Spinal cord (tissue), 10 donors: ENCODE results near the gene LMLN. TPM values are rescaled to one million over a fixed set of nuclear protein-coding genes. Genes with fewer than 3 reads are reported as not detected.
"Not testable (repeated sequence)": the region's sequence is repeated elsewhere in the genome, so short reads cannot be mapped to it uniquely, and the experiment has no call there.

Source experiments
- DNase-seq, 6 donors: peaks; one replicate each; pipeline versions ENCODE4 v3.0.0 to v3.0.0-alpha.2; 2013 to 2015; ENCODE audit warnings: low spot score in 6 of 6, low read depth in 4 of 6
- H3K27ac ChIP-seq: one replicate; pipeline ENCODE4 v1.5.1; 2013; ENCODE audit warnings: low read depth, low read length, control low read depth
- H3K27me3 ChIP-seq: one replicate; pipeline ENCODE4 v1.6.1; 2013; ENCODE audit warnings: low read length; ENCODE audit not compliant: control insufficient read depth, insufficient read depth
- H3K36me3 ChIP-seq: one replicate; pipeline ENCODE4 v1.6.1; 2013; ENCODE audit warnings: low read length; ENCODE audit not compliant: control insufficient read depth, insufficient read depth
- H3K4me1 ChIP-seq: one replicate; pipeline ENCODE4 v1.6.1; 2013; ENCODE audit warnings: low read length; ENCODE audit not compliant: control insufficient read depth, insufficient read depth
- H3K4me3 ChIP-seq: one replicate; pipeline ENCODE4 v1.5.1; 2013; ENCODE audit warnings: low read depth, low read length, control low read depth
- H3K9me3 ChIP-seq: one replicate; pipeline ENCODE4 v1.6.1; 2013; ENCODE audit warnings: low read length; ENCODE audit not compliant: control insufficient read depth, insufficient read depth
- WGBS: methylation state at CpG from one replicate; pipeline ENCODE4 v1.1.5; 2013; ENCODE audit warnings: missing lambda C conversion rate; ENCODE audit not compliant: insufficient coverage; 5-methylcytosine and 5-hydroxymethylcytosine counted together
- polyA plus RNA-seq, 2 donors: library from polyadenylated mRNA; unstranded; fragments of 120-200 nt; gene quantifications; one replicate each; pipeline ENCODE4 v1.2.1, GENCODE V29; 2013; ENCODE audit not compliant: insufficient read length in 2 of 2
- total RNA-seq, 2 donors: library from RNA; depleted of rRNA in 1 of 2; stranded (reverse); fragments of 120-200 nt in 1 of 2; fragments of >200 nt in 1 of 2; gene quantifications; one replicate each; pipeline versions ENCODE4 v1.2.3 to v1.2.4, GENCODE V29; 2013 to 2014
- donor health status: healthy.

The LMLN gene
- total and polyA plus RNA-seq, 4 donors, result 8.5 to 16.3 (median 9.8) TPM

GRCh38 chr3:198032039-198032936 lies 72.3 kb downstream of the LMLN start:
- no peak overlapping the region for H3K27ac ChIP-seq
- no peaks in the 10 kb centered on the region for H3K4me1 ChIP-seq
- WGBS, result 85% methylated on average over 11 of the region's 18 CpGs
- peaks cover 3% of the 10 kb centered on the region for H3K36me3 ChIP-seq
- H3K4me3 ChIP-seq, result no peak overlapping the region
- H3K9me3 ChIP-seq, result no peaks in the 10 kb centered on the region
- no peaks in the 10 kb centered on the region for H3K27me3 ChIP-seq
- DNase-seq, result no peak

DNA sequence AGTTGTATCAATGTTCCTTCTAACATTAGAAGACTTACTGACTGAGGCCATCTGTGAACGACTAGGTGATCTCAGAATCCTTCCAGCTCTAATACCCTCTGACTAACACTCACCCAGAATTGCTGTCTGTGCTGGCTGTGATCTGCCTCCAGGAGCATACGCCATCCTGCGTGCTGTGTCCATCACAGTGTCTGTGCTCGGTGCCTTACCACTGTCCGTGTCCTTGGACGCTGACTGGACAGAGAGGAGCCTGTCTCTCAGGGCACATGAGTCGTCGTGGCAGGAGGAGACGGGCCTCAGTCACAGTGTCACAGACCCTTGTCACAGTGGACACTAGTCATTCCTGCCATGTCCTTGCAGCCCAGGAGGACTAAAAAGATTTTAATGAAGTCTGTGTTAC lies 83.1 kb downstream of the LMLN start:
- 92% methylated on average over 9 of the region's 9 CpGs for WGBS
- H3K4me3 ChIP-seq, result no peak overlapping the region

GRCh38 chr3:198046120-198046857 lies 86.3 kb downstream of the LMLN start:
- Histone ChIP-seq H3K36me3 (no peaks in the 10 kb centered on the region), H3K27ac (no peak overlapping the region), H3K4me1 (no peaks in the 10 kb centered on the region), H3K4me3 (no peak overlapping the region), H3K27me3 (no peaks in the 10 kb centered on the region), H3K9me3 (no peaks in the 10 kb centered on the region)
- 95% methylated on average over 8 of the region's 8 CpGs for WGBS
- DNase-seq, result no peak

More for the DNA sequence above, 83.1 kb downstream of the LMLN start:
- Histone ChIP-seq H3K4me1 (no peaks in the 10 kb centered on the region), H3K27ac (no peak overlapping the region), H3K36me3 (peaks cover 5% of the 10 kb centered on the region), H3K9me3 (no peaks in the 10 kb centered on the region), H3K27me3 (no peaks in the 10 kb centered on the region)
- peak in 1 of 6 donors; percentile 8 for DNase-seq

- Histone ChIP-seq H3K4me3 (no peak overlapping the region), H3K9me3 (no peaks in the 10 kb centered on the region), H3K27ac (no peak overlapping the region), H3K4me1 (no peaks in the 10 kb centered on the region), H3K27me3 (no peaks in the 10 kb centered on the region), H3K36me3 (no peaks in the 10 kb centered on the region)
- no peak for DNase-seq
These were observed 88.4 kb downstream of the LMLN start for GRCh38 chr3:198048445-198048844.

DNA sequence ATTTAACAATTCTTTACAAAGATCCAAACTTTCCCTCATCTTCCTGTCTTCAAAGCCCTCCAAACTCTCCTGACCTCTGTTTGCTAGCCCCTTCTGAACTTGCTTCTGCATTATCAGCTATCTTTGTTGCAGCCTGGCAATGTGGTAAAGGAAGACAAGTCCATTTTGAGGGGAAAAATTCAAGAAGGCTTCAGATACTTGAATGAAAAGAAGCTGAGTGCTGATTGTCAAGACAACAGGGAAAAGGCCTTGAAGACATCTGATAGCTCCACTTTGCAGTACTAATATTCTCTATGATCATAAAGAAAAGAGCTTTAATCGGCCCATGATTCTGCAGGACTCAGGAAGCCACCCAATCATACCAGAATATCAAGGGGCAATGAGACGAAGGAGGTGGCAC lies 91.8 kb downstream of the LMLN start:
- H3K27me3 ChIP-seq, result no peaks in the 10 kb centered on the region
- no peak overlapping the region for H3K27ac ChIP-seq
- H3K36me3 ChIP-seq, result no peaks in the 10 kb centered on the region
- WGBS, result no CpG with 5 or more reads among the region's 2 CpGs
- DNase-seq, result no peak
- no peak overlapping the region for H3K4me3 ChIP-seq
- H3K4me1 ChIP-seq, result no peaks in the 10 kb centered on the region
- no peaks in the 10 kb centered on the region for H3K9me3 ChIP-seq

GRCh38 chr3:198053462-198053861 lies 93.4 kb downstream of the LMLN start:
- not testable (repeated sequence) for H3K36me3 ChIP-seq, H3K27me3 ChIP-seq, DNase-seq, H3K4me1 ChIP-seq, H3K9me3 ChIP-seq, H3K4me3 ChIP-seq, H3K27ac ChIP-seq

DNA sequence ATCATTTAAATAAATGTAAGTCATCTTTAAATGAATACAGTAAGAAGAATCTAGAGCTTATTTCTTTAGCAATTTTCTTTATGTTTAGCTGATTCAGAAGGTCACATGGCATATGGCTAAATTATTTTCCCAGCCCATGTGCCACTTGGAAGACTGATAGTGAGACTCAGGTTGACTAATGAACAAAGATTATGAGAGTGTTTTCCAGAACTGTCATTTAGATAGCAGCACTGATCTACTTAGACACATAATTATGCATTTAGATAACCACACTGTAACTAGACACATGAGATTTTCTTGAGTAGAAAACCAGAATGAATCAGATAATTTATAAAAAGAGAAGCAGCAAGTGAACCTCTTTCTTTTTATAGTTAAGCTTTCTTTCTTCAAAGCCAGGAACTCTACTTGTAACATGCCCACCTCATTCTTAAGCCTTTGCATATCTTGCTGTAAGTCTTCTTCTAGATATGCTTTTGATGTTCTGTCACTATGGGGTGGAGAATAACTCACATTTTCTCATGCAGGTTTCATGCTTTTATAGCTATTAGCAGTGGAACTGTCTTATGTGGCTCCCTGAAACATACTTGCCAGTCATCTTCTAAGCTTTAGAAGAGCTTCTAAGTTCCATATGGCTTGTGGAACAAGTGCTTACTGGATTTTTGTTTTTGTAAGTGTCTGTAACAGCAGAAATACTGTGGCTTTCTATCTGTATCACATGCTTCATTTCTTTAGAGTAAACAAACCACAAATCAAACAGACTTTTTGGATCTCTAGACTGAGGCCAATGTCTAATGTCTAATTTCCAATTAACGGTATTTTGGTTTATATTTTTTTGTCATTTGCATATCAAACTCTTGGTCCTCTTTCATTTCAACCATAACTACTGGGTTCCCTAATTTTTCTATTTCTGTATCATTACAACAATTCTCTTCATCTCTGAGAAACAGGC lies 101.4 kb downstream of the LMLN start:
- no peaks in the 10 kb centered on the region for H3K4me1 ChIP-seq
- H3K9me3 ChIP-seq, result no peaks in the 10 kb centered on the region
- H3K27me3 ChIP-seq, result no peaks in the 10 kb centered on the region
- WGBS, result no CpG with 5 or more reads among the region's 1 CpG
- no peaks in the 10 kb centered on the region for H3K36me3 ChIP-seq
- DNase-seq, result no peak
- H3K27ac ChIP-seq, result no peak overlapping the region
- no peak overlapping the region for H3K4me3 ChIP-seq

GRCh38 chr3:198062068-198062465 lies 102.0 kb downstream of the LMLN start:
- H3K4me3 ChIP-seq, result no peak overlapping the region
- WGBS, result 60% methylated on average over 1 of the region's 1 CpG
- DNase-seq, result no peak
- H3K9me3 ChIP-seq, result no peaks in the 10 kb centered on the region
- no peaks in the 10 kb centered on the region for H3K4me1 ChIP-seq
- no peaks in the 10 kb centered on the region for H3K27me3 ChIP-seq
- no peaks in the 10 kb centered on the region for H3K36me3 ChIP-seq
- no peak overlapping the region for H3K27ac ChIP-seq

DNA sequence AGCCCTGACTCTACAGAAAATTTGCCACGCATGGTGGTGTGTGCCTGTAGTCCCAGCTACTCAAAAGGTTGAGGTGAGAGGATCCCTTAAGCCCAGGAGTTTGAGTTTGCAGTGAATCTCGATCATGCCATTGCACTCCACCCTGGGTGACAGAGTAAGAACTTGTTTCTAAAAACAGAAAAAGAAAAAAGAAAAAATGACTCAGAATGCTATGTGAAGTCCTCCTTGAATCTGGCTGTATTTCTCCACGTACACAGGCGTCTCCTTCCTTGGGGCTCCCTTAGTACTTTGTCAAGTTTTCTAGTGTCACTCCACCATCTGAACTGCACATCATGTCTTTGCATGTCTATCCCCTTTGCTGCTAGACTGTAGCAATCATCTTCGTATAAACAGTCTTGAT lies 104.4 kb downstream of the LMLN start:
- Histone ChIP-seq H3K4me3 (no peak overlapping the region), H3K27me3 (no peaks in the 10 kb centered on the region), H3K36me3 (no peaks in the 10 kb centered on the region), H3K4me1 (no peaks in the 10 kb centered on the region), H3K27ac (no peak overlapping the region), H3K9me3 (no peaks in the 10 kb centered on the region)
- 89% methylated on average over 5 of the region's 5 CpGs for WGBS
- no peak for DNase-seq
